HG03571 (cell line): ENCODE results near the gene DENND1A.

Source experiments
- ATAC-seq: cut with Tn5 transposase; IDR thresholded peaks from one replicate; pipeline ENCODE4 v1.9.1; 2021; ENCODE audit not compliant: unreplicated experiment

Gene DENND1A

GRCh38 chr9:123421801-123422455 is 508.0 kb downstream of the DENND1A start:
- no peak for ATAC-seq

DNA sequence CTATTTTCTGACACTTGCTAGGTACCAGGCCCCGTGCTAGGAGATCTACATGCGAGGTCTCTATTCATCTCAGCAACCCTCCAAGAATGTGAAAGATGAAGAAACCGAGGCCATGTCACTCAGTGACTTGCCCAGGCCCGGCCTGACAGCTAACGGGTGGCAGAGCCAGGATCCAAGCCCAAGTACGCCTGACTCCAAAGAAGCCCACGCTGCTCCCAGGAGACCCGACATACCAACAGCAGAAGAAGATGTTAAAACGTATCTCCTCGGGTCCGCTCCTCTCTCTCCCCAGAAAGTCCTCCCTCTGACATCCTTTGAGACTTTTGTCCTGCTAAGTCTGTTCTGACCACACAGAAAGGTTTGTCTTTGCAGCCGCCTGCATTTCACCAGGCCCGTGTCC is 508.7 kb downstream of the DENND1A start:
- ATAC-seq = no peak

GRCh38 chr9:123420592-123421111 is 509.3 kb downstream of the DENND1A start:
- ATAC-seq = no peak

DNA sequence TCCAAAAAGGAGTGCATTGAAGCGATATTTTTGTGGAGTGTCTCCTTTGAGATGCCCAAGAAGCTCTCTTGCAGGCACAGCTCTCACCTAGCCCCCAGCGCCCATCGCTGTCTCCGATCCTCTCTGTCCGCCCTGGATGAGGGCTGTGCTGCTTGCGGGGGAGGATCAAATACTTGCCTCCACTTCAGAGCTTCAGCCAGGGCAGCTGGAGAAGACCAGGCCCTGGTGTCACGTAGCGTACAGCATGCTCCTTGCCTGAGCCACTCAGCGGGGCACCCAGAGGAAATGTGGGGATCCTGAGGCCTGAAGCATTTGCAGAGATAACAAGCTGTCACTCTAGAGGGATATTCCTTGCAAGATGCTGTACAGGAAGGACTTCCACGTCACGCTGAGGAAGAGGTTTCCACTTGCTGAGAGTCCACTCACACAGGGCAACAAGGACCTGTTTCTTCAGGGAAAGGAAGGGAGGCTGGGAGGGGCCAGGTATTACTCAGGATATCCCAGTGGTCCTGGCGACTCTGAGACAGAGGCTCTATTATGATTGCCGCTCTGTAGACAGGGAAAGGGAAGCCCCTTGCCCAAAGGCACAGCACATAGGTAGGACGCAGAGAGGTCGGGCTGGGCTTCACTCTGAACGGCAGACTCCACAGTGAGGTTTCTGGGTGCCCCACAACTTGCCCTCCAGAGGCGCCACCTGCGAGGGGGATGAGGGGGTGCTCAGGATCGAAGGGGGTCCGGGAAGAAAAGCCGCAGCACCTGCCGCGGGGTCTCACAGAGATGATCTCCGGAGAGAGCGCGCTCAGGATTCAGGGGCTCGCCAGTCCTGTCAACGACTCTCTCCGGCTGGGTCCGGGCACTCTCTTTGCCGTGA is 510.0 kb downstream of the DENND1A start:
- no peak for ATAC-seq

- no peak for ATAC-seq
These were observed 510.8 kb downstream of the DENND1A start for GRCh38 chr9:123419091-123419490.

- no peak for ATAC-seq
These were observed 511.4 kb downstream of the DENND1A start for GRCh38 chr9:123418506-123418905.

- no peak for ATAC-seq
These were observed 511.9 kb downstream of the DENND1A start for GRCh38 chr9:123418052-123418430.

GRCh38 chr9:123417289-123418051 is 512.5 kb downstream of the DENND1A start:
- no peak for ATAC-seq

- no peak for ATAC-seq
These were observed 513.8 kb downstream of the DENND1A start for GRCh38 chr9:123416176-123416575.

GRCh38 chr9:123414936-123415930 is 514.7 kb downstream of the DENND1A start:
- no peak for ATAC-seq

DNA sequence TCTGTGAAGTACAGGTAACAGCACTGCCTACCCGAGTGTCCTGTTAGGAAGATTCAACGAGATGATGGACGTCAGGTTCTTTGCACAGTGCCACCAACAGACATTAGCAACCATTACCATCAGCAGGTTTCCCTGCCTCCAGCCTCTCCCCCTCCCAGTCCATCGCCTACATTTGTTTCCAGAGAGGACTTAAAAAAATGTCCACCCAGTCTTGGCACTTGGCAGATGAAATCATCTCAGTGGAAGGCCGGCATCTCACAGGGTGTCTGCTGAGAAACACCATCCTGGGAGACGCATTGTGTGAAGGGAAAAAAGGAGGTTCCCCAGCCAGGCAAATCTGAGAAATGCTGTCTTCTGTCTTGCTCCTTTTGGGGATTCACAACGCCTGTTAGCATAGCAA is 515.7 kb downstream of the DENND1A start:
- ATAC-seq = no peak

DNA sequence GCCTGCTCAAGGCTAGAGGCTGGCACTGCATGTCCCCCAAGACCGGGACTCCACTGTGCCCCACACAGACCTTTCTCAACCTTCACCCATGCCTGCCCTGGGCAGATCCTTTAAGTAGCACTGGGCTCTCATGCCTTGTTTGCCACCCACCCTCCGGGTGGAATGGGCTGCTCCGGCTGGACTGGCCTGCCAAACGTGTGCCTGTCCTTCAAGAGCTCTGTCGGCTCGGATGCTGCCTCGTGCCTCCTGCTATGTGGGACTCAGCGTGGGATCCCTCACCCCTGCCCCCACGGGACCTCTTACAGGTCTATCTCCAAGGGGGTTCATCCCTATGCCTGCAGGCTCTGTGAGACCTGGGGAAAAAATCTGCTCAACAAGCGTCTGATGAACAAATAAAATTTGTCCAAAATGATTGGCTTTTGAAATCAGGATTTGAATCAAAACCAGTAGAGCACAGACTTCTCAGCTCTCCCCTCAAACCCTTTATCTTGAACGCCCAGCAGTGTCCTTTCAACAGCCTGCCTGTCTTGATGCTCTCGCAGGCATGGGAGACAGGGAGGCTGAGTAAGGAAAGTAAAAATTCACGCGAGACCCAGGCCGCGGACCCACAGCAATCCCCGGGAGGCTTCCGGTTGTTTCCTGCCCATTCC is 517.6 kb downstream of the DENND1A start:
- no peak for ATAC-seq

DNA sequence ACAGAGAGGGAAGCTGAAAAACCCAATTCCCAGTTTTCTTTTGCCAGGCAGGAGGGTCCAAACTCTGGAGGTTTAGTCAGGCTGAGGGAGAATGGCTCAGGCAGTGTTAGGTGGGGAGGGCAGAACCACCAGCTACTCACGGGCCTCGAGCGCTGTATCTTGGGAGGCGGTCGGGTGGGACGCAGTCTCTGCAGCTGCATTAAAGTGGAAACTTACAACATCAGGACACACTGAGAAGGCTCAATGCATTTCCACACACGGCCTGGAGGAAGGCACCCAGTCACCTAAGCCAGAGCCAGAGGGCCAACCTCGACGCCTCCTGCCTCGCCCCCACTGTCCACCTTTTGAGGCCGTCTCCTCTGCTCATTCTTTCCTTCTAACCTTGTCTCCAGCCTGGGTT is 518.3 kb downstream of the DENND1A start:
- ATAC-seq = no peak

GRCh38 chr9:123411191-123411590 is 518.7 kb downstream of the DENND1A start:
- ATAC-seq = no peak

DNA sequence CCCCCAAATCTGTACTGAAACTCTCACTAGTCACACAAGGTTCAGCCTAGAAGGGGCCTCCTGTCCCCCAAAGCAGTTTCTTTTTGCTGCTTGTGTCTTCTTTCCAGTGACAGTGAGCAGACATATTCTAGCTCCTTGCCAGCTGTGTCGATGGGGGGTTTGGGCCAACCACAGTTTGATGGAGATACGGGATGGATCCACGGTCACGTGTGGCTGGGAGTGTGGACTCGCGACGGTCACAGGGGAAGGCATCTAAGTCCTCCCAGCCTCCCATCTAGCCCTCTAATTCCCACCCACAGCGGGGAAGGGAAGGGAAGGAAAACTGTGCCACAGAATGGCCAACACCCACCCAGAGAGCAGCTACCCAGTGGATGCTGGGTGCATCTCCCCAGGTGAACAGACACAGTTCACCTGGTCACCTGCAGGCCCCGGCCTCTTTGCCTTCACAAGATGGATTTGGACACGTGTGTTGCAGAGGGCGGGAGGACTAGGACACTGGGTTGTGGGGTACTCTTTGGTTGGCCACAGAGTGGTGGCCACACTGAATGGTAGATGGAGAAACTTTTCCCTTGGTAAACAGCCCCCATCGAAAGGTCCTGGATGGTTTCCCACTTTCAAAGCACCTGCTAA is 519.5 kb downstream of the DENND1A start:
- no peak for ATAC-seq

DNA sequence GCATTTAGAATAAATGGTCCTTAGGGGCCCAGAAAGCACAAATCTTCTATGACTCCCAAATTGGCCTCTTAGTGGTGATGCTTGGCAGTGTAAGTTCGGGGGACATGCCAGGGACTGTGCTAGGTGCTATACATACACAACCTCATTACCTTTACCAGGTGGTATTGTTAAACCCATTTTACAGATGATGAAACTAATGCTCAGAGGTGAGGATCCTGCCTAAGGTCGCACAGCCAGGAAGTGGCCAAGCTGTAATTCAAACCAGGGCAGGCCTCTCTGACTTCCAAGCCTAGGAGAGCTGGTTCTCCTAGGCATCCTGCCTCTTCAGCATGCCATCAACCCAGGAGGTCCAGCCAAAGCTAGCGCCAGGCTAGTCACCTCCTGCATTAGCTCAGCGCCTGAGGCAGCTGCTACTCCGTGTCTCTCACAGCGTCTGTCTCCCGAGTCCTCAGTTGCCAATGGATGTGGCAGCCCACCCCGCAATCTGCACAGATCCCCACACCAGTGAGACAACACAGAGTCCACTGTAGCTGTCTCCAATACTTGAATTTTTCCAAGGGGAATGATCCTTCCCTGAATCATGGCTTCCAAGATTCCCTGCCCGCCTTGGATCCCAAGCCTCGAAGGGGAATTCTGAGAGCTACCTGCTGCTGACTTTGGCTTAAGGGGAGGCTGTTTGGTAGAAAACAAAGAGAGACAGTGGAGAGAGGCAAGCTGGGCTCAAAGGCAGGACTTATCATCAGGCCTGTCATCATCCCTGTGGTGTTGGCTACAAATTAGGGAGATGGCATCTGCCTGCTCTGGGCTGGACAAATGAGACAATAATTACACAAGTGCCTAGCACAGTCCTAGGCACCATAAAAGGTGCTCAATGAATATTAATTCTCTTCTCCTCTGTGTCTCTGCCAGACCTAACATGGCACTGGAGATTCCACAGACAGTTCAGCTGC is 521.3 kb downstream of the DENND1A start:
- ATAC-seq = no peak

GRCh38 chr9:123407217-123407851 is 522.6 kb downstream of the DENND1A start:
- ATAC-seq = no peak
